GM21381 (cell line): ENCODE data around the gene PRKCA.

Experiments used
- ATAC-seq: cut with Tn5 transposase; IDR thresholded peaks from one replicate; pipeline ENCODE4 v1.9.1; 2021; ENCODE audit warnings: mild to moderate bottlenecking, moderate library complexity; ENCODE audit not compliant: unreplicated experiment

Gene PRKCA

GRCh38 chr17:66840061-66840460 lies 537.6 kb downstream of the PRKCA start:
- ATAC-seq, result no peak

DNA sequence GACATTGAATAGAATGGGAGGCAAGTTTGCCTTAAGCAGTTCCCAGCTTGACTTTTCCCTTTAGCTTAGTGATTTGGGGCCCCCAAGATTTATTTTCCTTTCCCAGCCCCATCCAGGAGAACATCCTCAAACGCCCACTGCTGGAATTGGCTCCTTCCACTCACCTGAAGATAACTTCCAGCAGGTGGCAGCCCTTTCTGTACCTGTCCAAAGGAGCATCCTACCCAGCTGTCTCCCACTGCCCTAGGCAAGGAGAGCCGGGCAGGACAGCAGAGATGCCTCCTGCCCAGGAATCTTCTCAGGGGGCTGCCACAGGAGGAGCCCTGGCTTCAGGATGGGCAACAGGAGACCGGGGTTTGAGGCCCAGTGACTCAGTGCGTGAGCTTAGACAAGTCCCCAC lies 538.9 kb downstream of the PRKCA start:
- ATAC-seq, result no peak

DNA sequence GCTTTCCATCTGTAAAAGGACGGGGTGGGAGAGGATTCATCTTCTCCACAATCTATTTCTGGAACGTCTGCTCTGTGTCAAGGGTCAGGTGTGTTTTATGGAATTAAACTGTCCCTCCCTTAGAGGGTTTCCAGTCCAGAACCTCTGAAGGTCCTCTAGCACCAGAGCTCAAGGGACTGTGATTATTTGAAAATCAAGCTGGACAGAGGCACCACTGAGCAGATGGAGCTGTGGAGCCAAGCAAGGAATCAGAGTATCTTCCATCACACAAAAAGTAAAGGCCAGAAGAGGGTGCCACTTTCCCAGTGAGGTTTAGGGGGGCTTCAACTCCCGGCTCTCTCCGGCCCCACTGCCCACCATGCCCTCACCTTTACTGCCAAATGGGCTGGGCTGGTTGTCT lies 539.3 kb downstream of the PRKCA start:
- ATAC-seq, result no peak

- no peak for ATAC-seq
Measured at GRCh38 chr17:66842505-66842904, 540.1 kb downstream of the PRKCA start.

GRCh38 chr17:66842959-66843358 lies 540.5 kb downstream of the PRKCA start:
- ATAC-seq, result no peak

- no peak for ATAC-seq
Measured at GRCh38 chr17:66843627-66844026, 541.2 kb downstream of the PRKCA start.

DNA sequence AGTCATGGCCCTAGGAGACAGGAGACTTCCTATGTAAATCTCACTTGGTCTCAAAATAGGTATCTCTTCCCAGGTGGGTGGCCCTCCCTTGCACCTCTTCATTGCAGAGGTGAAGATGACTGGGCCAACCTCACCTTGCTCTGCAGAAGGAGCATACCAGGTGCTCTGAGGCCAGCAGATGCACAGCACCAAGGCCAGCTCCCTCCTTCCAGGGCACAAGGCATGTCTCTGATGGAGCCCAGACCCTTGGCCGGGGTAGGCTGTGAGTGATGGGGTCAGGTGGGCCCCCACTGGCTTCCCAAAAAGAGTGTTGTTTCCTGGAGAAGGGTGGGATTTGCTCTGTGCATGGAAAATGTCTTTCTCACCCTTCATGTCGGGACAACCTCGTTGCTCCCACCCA lies 545.3 kb downstream of the PRKCA start:
- ATAC-seq, result no peak

- no peak for ATAC-seq
Measured at GRCh38 chr17:66848496-66848895, 546.1 kb downstream of the PRKCA start.

GRCh38 chr17:66849032-66849655 lies 546.7 kb downstream of the PRKCA start:
- no peak for ATAC-seq

- ATAC-seq, result no peak
Measured at GRCh38 chr17:66849851-66850580, 547.6 kb downstream of the PRKCA start.

DNA sequence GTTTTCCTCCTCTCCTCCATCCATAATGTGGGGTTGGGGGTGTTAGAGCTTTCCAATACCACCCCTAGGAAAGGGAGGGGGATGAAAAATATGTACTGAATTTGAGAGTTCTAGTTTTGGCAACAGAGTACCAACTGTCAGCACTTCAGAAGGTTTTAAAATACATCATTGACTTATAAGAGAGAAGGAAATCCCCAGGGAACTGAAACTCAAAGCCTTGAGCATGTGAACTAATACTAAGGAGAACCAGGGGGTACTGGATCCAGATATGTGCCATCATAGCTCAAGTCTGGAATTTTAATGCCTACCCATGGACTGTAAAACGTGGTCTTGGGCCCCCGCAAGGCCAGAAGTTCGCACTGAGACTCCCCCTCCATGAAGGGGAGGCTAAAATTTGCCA lies 548.3 kb downstream of the PRKCA start:
- ATAC-seq, result no peak

DNA sequence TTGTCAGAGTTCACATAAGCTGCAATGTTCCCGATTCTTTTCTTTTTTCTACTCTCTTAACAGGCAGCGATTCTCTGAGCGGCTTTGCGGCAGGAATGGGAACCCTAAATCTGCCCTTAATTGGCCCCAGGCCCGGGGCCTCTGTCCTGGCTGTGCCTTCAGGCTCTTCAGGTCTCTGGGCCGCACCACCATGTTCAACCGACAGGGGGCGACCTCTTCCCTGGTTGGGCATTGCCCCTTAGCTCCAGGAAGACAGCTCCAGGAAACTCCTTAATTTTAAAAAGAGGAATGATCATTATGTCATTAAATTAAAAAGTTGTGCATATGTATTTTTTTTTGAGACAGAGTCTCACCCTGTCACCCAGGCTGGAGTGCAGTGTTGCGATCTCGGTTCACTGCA lies 552.8 kb downstream of the PRKCA start:
- no peak for ATAC-seq

DNA sequence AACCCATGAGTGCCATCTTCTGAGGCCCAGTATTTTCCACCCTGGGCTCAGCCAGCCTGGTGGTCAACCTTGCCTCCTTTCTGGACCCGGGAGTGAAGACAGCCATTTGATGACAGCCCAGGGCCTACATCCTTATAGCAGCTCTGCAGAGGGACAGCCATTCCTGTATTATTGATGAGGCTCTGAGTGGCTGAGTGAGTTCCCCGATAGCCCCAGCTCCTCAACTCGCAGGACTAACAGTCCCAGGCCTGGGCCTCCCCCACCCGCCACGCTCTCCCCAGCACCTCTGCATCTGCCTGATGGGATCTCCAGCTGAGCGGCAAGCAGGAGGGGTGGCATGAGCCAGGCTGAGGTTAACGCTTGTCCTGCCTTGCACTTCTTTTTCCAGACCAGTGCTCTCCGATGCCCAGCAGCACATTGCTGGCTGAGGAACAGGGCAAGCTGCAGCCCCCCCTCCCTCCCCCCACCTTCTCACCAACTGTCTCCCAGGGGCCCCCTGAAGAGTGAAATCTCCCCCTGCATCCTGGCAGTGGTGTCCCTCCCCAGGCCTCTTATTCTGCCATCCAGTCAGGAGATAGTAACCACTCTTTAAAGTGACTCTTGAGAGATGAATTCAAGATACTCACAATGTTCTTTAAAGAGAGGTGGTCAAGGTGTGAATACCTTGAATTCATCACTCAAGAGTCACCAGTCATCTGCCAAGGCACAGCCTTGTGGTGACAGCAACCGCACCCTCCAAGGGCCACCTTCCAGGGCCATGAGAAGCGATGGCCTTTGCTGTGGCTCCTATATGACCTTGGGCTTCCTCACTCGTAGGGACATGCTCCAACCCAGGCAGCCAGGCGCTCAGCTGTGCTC lies 556.0 kb downstream of the PRKCA start:
- no peak for ATAC-seq

DNA sequence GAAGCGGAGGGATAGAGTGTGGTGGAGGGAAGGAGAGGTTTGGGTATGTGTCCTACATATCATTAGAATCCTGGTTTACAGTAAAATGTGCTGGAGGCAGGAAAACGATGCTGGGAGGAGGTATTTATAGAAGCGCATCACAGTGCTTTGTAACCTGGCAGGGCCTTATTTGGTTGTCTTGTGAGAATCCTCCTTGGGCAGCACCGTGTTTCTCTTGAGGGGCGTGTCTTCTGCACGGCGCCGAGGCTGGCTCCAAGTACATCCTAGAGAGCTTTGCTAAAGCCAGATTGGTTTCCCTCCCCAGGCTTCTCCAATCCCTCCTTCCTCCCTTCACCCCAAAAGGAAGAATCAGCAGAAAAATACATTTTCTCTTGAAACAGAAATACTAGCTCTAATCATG lies 556.9 kb downstream of the PRKCA start:
- no peak for ATAC-seq

DNA sequence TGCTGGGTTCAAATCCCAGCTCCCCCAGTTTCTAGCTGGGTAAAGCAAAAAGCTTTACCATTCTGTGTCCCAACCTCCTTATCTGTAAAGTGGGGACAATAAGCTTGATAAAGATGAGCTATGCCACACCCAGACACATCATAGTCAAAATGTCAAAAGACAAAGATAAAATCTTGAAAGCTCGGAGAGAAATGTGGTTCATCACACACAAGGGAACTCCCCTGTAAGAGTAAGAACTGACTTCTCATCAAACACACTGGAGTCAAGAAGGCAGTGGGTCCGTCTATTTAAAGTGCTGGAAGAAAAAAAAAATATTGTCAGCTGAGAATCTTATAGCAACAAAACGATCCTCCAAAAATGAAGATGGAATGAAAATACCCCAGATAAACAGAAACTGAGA lies 557.8 kb downstream of the PRKCA start:
- ATAC-seq, result no peak
